ENCODE results near the gene FOXP1. TPM values are rescaled to one million over a fixed set of nuclear protein-coding genes. Genes with fewer than 3 reads are reported as not detected.
A peak's percentile ranks its signal among the peaks of the same experiment; 100 is the strongest.

FOXP1 gene
- total and polyA plus RNA-seq, 2 donors (not counting 1 experiment from before 2014, with no cell fraction given) = 91.1 to 508 TPM

- TF ChIP-seq CTCF (IDR thresholded peaks at IDR 0.05) = no peak
- TF ChIP-seq EZH2 (IDR thresholded peaks at IDR 0.05; ENCODE audit: borderline replicate concordance, insufficient read depth, low read depth, low read length, poor library complexity, severe bottlenecking) = no peak
- ChIA-PET POLR2A (interaction anchor here (0.7 to 3.3 kb wide), 8 partner anchors 24 to 520 kb away, joined by 3 to 19 read pairs (median 3); partner anchors contain the start of gene FOXP1), CTCF (interaction anchor here (0.5 to 2.1 kb wide), 8 partner anchors 12 to 518 kb away, joined by 3 to 13 read pairs (median 4); no protein-coding TSS in a partner anchor)
- Histone ChIP-seq H3K79me2 (ENCODE audit: control insufficient read depth, insufficient read depth, low read length) (peaks cover 91% of the 10 kb centered on the region), H3K9me3 (ENCODE audit: control extremely low read depth in 1 of 3, control insufficient read depth in 2 of 3, insufficient read depth in 1 of 3, low read length in 2 of 3) (no peaks in the 10 kb centered on the region), H4K20me1 (ENCODE audit: control insufficient read depth, insufficient read depth, low read length, poor library complexity, severe bottlenecking) (peaks cover 48% of the 10 kb centered on the region), H3K4me3 (ENCODE audit: control extremely low read depth in 1 of 5, extremely low read depth in 1 of 5, insufficient read depth in 1 of 5, low read depth in 2 of 5, low read length in 4 of 5) (peak overlapping the region; percentile 62 to 94 (median 76)), H3K4me2 (replicated peaks; ENCODE audit: low read depth, low read length, poor library complexity, severe bottlenecking) (peak overlapping the region; percentile 85), H3K4me1 (ENCODE audit: control insufficient read depth in 2 of 2, insufficient read depth in 2 of 2, low read length in 2 of 2) (peaks cover 56 to 76% of the 10 kb centered on the region in 2 donors), H3K36me3 (replicated peaks in 1 of 2; ENCODE audit: control extremely low read depth in 1 of 2, control insufficient read depth in 1 of 2, extremely low read depth in 1 of 2, insufficient read depth in 2 of 2, low read length in 1 of 2) (peaks cover 0 to 2% of the 10 kb centered on the region in 2 experiments), H2AFZ (ENCODE audit: insufficient read depth, low read depth, low read length, poor library complexity, severe bottlenecking) (peak overlapping the region; percentile 44), H3K27me3 (replicated peaks in 1 of 4; ENCODE audit: control extremely low read depth in 1 of 4, control insufficient read depth in 3 of 4, insufficient read depth in 4 of 4, low read length in 3 of 4) (no peaks in the 10 kb centered on the region), H3K9ac (ENCODE audit: low read length) (peak overlapping the region; percentile 80), H3K27ac (ENCODE audit: low read length in 2 of 2) (peak overlapping the region; percentile 83 to 91)
- H3K4me1 Mint-ChIP-seq = peaks cover 65% of the 10 kb centered on the region
- ATAC-seq (ENCODE audit: low read depth) = peak; percentile 45
- no peaks in the 10 kb centered on the region for H3K27me3 Mint-ChIP-seq
- no peak overlapping the region for H3K4me3 Mint-ChIP-seq
- peak; percentile 88 for DNase-seq
- intact Hi-C loops (cut with micrococcal nuclease) = loop anchor here (1.0 to 5.0 kb wide), 8 partner anchors 19 to 520 kb away; no protein-coding TSS in a partner anchor
- H3K27ac Mint-ChIP-seq = no peak overlapping the region
- WGBS (ENCODE audit: insufficient coverage) = under 1% methylated on average over 34 of the region's 46 CpGs
- H3K9me3 Mint-ChIP-seq (ENCODE audit: insufficient read depth) = no peaks in the 10 kb centered on the region
Measured at GRCh38 chr3:71064291-71064955, 519.1 kb downstream of the FOXP1 start.

All from B cell (primary cell).